Germinal center (tissue), 1 donor: ENCODE data around the gene PLA2G4A.

Source experiments
- DNase-seq: peaks from one replicate; pipeline ENCODE4 v3.0.0; 2012; ENCODE audit warnings: mixed read lengths, low spot score

PLA2G4A gene

DNA sequence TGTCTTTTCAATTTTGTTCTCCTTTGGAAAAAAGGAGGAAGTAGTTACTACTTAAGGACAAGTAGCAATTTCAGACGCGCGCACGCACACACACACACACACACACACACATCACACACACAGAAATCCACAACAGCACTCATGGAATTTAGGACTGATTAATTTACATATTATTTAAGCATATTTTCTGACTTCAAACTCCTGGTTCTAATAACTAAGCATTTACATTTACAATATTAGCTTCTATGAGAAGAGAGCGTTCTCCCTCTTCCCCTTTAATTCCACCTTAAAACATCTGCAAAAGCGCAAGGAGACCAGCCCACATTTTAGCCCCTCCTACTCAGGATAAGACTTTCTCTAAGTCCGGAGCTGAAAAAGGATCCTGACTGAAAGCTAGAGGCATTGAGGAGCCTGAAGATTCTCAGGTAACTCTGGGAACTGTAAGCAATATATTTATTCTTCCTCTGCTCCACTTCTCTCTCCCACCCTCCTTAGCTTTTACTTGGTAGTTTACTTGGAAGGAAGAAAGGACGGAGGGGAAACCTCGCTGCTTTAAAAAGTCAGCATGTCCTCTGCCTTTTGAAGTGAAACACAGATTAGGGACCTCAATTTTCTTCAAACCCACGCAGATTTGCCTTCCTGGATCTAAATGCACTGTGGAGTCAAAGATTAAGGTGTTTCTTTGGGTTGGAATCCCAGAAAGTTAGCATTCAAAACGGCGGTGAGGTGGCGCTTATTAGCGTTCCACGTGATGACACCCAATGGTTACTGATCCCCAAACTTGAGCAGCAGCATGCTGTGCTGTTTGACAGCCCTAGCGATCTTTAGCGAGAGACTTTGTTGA lies at the start of gene PLA2G4A:
Gene PLA2G4A, plus strand, starts transcription at position 339 of the 844 bp plus-strand sequence. CDS start 25,406 bp downstream, outside the sequence.
- no peak for DNase-seq

DNA sequence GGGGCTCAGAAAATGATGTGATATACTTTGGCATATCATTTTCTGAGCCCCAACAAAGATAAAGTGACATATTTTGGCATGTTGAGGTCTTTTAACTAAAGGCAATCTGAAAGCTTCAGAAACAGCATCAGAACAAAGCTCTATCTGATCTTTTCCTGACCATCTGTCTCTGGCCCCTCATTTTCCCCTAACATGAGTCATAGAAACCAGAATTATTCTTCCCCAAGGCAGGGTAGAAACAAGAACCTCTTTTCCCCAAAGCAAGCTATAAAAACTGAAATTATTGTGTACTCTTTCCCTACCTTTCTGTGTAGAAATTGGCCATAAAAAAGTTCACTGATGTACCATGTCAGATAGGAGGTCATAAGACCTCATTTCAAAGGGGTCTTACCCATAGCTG lies 48.7 kb upstream of the PLA2G4A start:
- no peak for DNase-seq

DNA sequence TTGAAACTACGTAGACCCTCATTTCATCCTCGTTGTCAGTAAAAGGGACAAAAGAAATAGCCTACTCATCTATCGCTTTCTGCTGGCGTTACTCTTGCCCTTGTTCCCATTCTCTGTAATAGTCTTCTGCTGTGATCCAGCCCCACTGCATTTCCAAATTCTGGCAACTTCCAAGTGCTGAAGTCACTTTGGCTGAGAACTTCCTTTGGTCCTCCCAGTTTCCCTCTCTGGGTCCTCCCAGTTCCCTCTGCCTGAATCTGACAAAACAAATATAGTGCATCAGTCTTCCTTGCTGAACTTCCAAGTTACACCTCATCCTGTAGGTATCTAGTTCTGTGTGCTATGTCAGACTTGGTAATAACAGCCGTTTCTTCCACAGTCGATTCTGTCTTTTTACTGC lies 47.0 kb upstream of the PLA2G4A start:
- no peak for DNase-seq

DNA sequence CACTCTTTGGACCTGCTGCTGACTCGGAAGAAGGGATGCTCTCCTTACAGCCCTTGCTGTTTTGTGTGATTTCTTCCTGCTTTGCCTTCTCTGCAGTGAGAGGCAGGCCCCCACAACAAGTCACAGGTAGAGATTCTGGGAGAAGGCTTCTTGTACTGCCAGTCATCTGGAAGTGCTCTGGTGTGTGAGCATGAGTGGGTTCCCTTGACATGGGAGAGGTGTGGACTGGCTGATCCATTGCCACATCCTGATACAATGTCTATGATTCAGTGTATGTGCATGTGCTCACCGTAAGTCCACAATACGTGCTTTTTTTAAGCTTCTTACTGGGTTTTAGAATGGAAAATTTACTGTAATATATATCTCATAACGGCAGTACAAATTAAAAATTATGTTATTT lies 46.0 kb upstream of the PLA2G4A start:
- DNase-seq, result no peak

DNA sequence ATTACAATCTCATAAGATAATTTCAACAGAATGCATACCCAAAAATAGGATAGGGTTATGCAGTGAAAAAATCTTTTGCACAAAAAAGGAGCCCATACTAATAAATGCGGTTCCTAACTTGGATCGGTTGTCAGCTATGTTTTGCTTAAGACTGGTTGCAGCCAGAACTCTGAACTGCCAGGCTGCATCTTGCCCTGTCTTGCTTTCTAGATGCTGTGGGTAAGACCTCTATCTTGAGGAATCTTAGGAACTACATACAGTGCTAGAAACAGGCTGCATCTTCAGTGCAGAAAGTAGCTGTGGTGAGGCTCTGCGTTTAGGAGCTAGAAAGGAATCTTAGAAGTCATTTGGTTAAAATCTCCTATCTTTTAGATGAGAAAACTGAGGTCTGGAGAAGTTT lies 45.6 kb upstream of the PLA2G4A start:
- no peak for DNase-seq

DNA sequence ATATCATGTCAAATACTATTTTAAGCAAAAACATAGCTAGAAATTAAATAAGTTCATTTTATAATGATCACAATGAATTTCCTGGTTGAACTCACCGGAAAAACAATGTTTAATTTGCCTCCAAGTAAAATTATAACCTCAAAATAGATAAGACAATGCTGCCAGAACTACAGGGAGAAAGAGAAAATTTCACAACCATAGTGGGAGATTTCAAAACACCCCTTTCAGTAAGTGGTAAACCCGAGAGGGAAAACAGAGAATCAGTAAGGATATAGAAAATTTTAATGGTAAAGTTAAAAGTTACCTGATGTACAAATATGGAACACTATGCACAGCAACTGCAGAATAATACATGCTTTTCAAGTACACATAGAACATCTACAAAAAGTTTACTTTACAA lies 43.2 kb upstream of the PLA2G4A start:
- no peak for DNase-seq

DNA sequence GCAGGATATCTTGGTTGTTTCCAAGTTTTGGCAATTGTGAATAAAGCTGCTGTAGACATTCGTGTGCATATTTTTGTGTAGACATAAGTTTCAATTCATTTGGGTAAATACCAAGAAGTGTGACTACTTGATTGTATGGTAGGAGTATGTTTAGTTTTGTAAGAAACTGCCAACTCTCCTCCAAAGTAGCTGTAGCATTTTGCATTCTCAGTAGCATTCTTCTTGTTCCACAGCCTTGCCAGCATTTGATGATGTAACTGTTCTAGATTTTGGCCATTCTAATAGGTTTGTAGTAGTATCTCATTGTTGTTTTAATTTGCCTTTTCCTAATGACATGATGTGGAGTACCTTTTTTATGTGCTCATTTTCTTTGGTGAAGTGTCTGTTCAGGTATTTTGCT lies 38.6 kb upstream of the PLA2G4A start:
- no peak for DNase-seq

DNA sequence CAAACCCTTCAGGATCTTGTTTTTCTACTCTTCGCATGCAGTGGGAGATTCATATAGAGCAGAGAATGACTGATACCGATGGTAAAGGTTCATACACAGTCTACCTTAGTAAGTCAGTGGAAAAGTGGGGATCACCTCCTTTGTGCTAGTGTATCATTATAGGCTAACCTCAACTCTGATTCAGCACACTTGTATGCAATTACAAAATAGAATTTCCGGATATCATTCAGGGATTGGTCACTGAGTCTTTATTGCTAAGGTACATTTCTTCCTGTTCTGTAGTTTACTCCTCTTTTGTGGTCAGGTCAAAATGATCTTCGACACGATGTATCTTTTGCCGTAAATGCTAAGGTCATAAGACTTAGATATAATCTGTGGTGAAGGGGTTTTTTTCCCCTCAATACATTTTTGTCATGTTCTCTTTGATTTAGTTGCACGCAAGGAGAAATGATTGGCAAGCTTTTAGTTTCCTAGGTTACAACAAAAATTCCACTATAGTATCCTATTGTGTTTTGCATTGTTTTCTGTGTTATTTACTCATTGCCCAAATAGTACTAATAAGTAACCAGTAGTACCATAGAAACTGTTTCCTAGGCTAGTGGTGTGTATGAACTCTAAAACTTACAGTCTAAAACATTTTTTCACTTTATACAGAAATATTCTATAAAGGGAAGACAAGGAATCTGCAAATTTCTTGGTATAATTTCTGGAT lies 35.7 kb upstream of the PLA2G4A start:
- no peak for DNase-seq

DNA sequence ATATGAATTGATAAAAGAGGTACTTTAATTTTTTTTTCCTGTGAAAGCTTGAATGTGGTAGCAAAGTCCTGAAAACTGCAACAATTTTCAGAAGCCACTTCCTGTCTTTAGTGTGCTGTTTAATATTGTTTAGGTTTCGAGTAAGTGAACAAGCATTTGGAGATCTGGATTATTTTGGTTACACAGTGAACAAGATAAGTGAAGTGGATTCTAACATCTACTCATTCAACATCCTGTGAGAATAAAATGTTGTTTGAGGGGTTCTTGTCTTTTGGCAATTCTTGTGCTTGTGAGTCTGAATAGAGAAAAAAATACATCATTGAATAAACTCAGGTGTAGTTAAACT lies 35.2 kb upstream of the PLA2G4A start:
- DNase-seq, result no peak

DNA sequence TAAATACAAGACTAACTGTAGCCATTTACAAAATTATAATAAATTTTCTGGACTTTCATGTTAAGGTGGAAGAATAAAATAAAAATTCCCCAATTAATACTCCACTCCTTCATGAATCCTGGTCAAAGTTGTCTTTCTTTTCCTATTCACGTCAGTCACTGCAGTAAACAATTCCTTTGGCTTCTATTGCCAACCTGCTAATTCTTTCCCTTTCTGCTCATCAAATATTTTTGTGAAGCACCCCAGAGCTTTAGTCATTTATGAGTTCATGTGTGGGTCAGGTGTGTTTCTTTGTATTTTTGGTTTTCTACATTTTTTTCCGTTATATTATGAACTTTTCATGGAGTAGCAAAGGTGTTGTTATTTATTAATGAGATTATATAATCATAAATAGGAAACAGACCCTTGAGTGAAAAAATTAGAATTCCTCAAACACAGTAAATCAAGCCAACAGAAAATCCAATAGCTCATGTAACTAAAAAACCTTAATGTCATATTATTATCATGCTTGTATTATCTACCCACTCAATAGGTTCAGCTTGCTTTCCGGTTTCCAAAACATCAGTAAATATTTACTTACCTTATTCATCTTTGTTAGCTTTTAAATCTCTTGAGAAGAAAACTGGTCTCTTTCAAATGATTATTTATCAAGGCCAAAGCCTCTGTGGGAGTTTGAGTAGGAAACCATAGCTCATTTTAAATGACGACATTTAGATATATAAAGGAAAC lies 29.6 kb upstream of the PLA2G4A start:
- no peak for DNase-seq

DNA sequence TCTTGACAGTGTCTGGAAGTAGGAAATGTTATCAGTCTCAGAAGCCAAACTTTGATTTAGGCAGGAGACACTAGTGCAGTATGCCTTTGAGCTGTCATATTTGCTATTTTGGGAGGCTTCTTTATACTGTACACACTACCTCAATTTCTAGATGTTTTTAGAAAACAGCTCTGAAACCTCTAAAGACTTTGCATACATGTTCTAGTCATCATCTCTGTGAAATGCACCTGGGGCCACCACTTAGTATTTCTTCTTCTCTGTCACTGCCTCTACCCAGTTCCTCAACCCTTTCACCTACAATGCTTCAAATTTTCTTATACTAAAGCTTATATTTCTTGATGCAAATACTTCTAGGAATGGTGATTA lies 29.1 kb upstream of the PLA2G4A start:
- DNase-seq, result no peak

DNA sequence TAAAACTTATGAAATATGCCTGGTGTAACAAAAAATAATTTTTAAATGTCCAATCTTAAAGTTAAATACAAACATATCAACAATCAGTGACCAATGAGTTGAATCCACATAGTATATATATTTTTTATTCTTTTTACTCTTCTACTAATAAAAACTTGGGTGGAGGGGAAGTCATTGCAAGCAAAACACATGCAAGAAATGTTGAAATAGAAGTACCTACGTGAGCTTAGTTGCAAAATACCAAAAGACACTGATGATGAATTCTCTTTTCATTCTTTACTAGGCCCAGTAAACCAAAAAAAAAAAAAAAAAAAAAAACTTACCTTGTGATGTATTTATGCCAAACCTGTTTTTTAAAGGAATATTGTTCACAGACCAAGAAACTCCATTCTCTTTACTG lies 26.4 kb upstream of the PLA2G4A start:
- no peak for DNase-seq

DNA sequence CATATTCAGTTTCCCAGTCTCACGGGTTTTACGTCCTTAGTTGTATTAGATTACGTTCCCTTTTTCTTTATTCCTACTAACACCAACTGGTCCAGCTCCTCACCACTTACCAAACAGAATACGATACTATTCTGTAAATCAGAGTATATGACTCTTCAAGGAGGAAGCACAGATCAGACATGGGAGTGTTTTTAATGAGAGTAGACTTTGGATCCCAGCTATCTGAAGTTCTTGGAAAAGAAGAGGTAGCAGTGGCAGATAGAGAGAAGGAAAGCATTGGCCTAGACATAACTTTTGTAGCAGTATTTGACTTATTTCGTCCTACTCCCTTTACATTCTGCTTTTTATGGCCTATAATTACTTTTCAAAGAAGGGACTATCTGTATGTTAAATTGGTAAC lies 24.1 kb upstream of the PLA2G4A start:
- no peak for DNase-seq

DNA sequence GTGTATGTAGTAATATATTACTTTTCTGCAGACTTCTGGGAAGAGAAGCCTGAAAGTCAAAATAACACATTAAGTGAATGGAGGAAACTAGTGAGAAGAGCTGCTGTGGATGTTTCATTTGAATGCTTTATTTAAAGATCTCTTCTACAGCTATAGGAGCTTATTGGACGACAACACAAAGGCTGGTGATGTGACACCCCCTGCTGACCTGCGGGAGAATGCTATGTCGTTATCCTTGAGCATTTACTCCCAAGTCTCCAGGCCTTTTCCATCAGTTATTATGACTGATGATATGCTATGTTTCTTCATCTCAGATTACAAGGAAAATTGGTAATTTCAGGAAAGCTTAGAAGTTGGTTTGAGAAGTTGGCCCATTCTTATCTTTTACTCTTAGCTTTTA lies 22.3 kb upstream of the PLA2G4A start:
- DNase-seq, result no peak

DNA sequence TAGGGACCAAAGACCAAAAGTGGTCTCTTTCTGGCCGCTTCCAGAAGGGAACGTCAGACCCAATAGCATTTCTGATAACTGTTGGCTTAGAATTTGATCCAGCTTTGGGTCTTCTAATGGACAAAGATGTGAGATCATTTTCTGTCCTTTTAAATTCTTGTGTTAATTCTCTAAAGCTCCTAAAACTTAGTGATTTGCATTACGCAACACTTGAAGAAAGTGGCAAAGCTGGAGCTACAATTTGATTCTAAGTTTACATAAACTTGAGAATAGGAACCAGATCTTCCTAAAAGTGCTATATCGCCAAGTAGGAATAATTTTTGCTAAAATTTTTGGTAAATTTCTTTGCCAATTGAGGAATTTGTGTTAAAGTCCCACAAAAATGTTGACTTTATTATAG lies 21.6 kb upstream of the PLA2G4A start:
- no peak for DNase-seq

DNA sequence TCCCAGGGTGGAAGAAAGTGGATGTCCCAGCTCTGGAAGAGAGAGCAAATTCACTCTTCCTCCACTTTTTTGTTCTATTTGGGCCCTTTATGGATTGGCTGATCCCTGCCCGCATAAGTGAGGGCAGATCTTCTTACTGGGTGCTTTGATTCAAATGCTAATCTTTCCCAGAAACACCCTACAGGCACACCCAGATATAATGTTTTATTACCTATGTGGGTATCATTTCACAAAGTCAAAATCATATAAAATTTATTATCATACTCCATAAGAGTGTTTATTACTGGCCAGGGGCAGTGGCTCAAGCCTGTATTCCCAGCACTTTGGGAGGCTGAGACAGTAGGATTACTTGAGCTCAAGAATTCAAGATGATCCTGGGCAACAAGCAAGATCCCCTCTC lies 16.9 kb upstream of the PLA2G4A start:
- no peak for DNase-seq

DNA sequence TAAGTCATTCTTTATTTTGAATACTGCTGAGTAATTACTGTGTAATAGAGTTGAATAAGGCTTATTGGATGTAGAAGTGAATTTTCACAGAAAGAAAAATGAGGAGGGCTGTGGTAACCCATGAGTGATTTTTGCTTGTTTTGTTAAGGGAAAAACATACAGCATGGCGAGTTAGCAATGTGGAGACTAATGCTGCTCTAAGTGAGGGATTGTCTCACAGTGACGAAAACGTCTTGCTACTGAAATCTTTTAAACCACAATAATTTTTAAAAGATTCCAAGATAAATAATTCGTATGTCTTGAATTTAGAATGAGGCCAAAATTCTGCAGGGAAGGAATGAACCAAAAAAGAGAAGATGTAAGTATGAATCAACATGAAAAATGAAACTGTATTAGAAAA lies 16.2 kb upstream of the PLA2G4A start:
- DNase-seq, result no peak

DNA sequence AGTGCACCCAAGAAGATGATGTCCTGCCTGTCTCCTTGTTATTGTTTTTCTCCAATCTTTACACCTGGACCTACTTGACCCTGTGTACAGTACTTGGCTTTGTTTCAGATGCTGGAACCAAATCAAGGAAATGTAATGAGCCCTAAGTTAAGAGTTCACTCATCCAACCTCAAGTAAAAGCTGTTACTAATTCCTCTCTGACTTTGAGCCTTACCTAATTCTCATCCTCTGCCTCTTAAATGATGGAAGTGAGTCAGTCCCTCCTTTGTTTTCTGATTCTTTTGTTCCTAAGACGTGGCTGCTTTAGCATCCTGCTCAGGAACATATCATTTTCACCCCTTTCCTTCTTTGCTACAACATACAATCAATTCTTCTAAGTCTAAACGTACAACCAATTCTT lies 15.3 kb upstream of the PLA2G4A start:
- no peak for DNase-seq

DNA sequence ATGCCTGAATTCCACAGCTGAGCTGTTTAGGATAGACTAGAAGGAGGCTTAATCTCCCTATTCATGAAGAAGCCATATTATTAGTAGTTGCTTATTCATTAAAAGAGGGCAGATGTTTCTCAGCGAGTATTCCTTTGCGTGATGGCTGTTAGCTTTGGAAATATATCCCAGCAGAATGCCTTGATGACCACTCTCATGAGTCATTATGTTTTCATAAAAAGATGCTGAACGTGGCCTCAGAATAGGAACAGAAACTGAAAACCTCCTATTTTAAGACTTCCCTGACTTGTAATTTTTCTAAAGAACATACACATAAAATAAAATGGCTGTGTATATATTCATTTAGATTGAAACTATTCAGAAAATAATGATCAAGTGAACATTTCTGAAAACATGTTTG lies 9.6 kb upstream of the PLA2G4A start:
- no peak for DNase-seq

DNA sequence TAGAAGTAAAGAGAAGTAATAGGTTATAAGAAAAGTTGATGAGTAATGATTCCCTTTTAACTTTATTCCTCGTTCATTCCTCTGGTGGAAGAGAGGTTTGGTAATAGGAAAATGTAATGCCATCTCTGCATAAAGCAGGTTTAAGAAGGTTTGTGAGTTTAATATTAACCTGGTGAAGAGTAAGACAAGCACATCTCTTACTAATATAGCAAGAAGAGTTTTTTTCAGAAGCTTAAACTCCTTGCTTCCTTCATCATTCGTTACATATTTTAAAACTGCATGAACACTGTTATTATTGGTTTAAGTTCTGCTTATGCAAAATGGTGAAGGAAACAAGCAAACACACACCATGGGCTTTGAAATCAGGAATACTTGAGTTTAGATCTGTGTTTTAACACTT lies 9.2 kb upstream of the PLA2G4A start:
- DNase-seq, result no peak

DNA sequence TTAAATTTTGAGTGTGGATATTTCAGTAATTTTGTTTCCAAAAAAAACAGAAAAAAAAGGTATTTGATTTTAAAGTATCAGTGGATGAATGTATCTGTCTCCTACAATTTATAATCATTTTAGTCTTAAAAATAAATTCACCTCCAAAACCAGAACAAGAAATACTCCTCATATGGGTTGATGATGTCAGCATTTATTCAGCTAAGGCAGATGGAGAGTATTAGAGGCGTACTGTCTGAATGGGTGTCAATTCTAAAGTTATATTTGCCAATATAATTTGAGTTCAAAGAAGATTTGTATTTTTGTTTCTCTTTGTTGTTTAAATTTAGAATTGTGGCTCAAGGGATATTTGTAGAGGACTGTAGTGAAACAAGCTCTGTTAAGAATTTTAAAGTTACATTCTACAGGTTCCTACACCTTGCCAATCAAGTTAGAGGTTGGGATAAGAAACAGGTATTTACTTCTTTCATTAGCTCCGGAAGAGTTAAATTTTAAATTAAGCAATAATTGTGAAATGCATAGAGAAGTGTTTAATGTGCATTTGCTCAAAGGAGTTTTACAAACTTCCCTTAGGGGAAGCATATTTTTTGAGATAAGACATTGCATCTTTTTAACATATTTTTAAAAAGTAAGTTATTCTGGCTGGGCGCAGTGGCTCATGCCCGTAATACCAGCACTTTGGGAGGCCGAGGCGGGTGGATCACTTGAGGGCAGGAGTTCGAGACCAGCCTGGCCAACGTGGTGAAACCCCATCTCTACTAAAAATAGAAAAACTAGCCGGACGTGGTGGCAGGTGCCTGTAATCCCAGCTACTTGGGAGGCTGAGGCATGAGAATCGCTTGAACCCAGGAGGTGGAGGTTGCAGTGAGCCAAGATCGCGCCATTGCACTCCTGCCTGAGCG lies 1.2 kb downstream of the PLA2G4A start:
- no peak for DNase-seq

DNA sequence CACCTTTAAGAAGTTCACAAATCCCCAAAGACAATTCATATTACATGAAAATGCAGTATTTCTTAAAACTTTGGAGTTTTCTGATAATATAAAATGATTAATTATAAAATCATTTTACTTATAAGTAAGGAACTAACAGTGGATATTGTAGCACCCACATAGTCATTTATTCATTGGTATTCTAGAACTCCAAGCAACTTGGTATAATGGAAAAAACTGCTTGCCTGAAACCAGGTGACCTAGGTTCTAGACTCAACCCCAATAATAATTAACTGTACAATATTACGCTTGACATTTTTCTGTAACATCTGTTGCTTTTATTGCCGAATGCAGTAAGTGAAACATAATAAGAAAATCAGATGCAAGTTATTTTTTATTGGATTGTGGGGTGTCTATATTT lies 2.4 kb downstream of the PLA2G4A start:
- no peak for DNase-seq
